ENCODE measurements around the gene CARS1.

CARS1 gene

GRCh38 chr11:2994336-2994730 lies 62.9 kb downstream of the CARS1 start:
- no peak for DNase-seq (ENCODE audit: low read depth in 1 of 2, low spot score in 1 of 2)
- Histone ChIP-seq H3K27me3 (ENCODE audit: insufficient read depth, poor library complexity, severe bottlenecking) (no peaks in the 10 kb centered on the region), H3K27ac (replicated peaks) (no peak overlapping the region), H3K4me3 (replicated peaks; ENCODE audit: insufficient read depth, low read length) (no peak overlapping the region)
- no peak for TF ChIP-seq POLR2AphosphoS5 (IDR thresholded peaks at IDR 0.05; ENCODE audit: low read depth)
- no peak for TF ChIP-seq GABPA (IDR thresholded peaks at IDR 0.05; ENCODE audit: low read depth)

- H3K4me3 ChIP-seq (replicated peaks; ENCODE audit: insufficient read depth, low read length), result peak overlapping the region; percentile 81
- H3K27me3 ChIP-seq (ENCODE audit: insufficient read depth, poor library complexity, severe bottlenecking), result no peaks in the 10 kb centered on the region
- peak overlapping the region; percentile 85 for H3K27ac ChIP-seq (replicated peaks)
- no peak for DNase-seq (ENCODE audit: low read depth in 1 of 2, low spot score in 1 of 2)
- TF ChIP-seq SPI1 (IDR thresholded peaks at IDR 0.05; ENCODE audit: borderline replicate concordance, low read depth) (no peak), REST (IDR thresholded peaks at IDR 0.05; ENCODE audit: insufficient replicate concordance, low read depth) (no peak), POLR2AphosphoS5 (IDR thresholded peaks at IDR 0.05; ENCODE audit: low read depth) (no peak), GABPA (IDR thresholded peaks at IDR 0.05; ENCODE audit: low read depth) (no peak)
- TF ChIP-seq, protein P1, sequence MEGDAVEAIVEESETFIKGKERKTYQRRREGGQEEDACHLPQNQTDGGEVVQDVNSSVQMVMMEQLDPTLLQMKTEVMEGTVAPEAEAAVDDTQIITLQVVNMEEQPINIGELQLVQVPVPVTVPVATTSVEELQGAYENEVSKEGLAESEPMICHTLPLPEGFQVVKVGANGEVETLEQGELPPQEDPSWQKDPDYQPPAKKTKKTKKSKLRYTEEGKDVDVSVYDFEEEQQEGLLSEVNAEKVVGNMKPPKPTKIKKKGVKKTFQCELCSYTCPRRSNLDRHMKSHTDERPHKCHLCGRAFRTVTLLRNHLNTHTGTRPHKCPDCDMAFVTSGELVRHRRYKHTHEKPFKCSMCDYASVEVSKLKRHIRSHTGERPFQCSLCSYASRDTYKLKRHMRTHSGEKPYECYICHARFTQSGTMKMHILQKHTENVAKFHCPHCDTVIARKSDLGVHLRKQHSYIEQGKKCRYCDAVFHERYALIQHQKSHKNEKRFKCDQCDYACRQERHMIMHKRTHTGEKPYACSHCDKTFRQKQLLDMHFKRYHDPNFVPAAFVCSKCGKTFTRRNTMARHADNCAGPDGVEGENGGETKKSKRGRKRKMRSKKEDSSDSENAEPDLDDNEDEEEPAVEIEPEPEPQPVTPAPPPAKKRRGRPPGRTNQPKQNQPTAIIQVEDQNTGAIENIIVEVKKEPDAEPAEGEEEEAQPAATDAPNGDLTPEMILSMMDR (IDR thresholded peaks at IDR 0.05; ENCODE audit: insufficient read depth, low read length), result no peak
Measured at GRCh38 chr11:2992997-2993325, 64.3 kb downstream of the CARS1 start.

- Histone ChIP-seq H3K4me3 (replicated peaks; ENCODE audit: insufficient read depth, low read length) (peak within 1 kb of the TSS; percentile 81), H3K27ac (replicated peaks) (peak within 1 kb of the TSS; percentile 85), H3K27me3 (ENCODE audit: insufficient read depth, poor library complexity, severe bottlenecking) (no peaks in the 10 kb centered on the region)
- DNase-seq (ENCODE audit: low read depth in 1 of 2, low spot score in 1 of 2), result peak; percentile 97
- TF ChIP-seq GABPA (IDR thresholded peaks at IDR 0.05; ENCODE audit: low read depth) (no peak), SPI1 (IDR thresholded peaks at IDR 0.05; ENCODE audit: borderline replicate concordance, low read depth) (peak; percentile 74; the same call in 1 of the 2 replicates), POLR2AphosphoS5 (IDR thresholded peaks at IDR 0.05; ENCODE audit: low read depth) (peak; percentile 58; the same call in 1 of the 2 replicates), REST (IDR thresholded peaks at IDR 0.05; ENCODE audit: insufficient replicate concordance, low read depth) (no peak)
- TF ChIP-seq, protein P1 (IDR thresholded peaks at IDR 0.05; ENCODE audit: insufficient read depth, low read length), result no peak
Measured at GRCh38 chr11:2992234-2992996, 64.8 kb downstream of the CARS1 start, which contains the start of gene NAP1L4. NAP1L4 (minus strand) TSS chr11:2992329; CDS start chr11:2979220, 13,109 bp downstream.

DNA sequence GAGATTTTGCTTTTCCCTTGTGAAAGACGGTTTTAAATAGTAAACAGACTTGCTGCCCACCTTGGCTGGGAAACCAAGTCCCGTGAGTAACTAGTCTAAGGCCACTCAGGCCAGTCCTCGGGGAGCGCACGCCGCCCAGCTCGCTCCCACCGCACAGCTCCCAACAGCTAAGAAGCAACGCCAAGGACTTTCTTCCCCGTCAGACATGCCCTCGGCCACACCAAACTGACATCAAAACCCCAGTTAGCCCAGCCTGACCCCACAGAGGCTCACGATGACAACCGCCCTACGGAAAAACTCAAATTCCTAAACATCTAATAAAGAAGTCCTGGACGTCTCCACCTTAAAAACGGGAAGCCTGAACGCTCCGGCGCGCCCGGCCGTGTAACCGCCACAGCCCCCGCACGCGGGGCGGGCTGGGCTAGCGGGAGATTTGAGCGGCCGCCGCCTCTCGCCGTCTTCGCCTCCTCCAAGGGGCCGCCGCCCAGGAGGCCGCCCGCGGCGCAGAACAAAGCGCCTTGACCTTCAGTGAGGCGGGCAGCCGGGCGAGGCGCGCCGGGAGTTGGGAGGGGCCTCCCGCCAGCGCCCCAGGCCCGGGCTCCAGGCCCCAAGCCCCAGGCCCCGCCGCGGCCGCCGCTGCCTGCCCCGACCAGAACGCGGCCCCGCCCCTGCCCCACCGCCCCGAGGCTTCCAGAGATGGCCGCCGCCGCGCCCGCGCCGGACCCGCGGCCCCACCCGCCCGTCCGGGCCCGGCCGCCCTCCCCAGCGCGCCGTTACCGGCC lies 65.6 kb downstream of the CARS1 start:
- peak in 1 of 2 experiments; percentile 62 for DNase-seq (ENCODE audit: low read depth in 1 of 2, low spot score in 1 of 2)
- Histone ChIP-seq H3K27ac (replicated peaks) (peak overlapping the region; percentile 85), H3K27me3 (ENCODE audit: insufficient read depth, poor library complexity, severe bottlenecking) (no peaks in the 10 kb centered on the region), H3K4me3 (replicated peaks; ENCODE audit: insufficient read depth, low read length) (peak overlapping the region; percentile 81)
- TF ChIP-seq SPI1 (IDR thresholded peaks at IDR 0.05; ENCODE audit: borderline replicate concordance, low read depth) (peak; percentile 87), GABPA (IDR thresholded peaks at IDR 0.05; ENCODE audit: low read depth) (no peak), POLR2AphosphoS5 (IDR thresholded peaks at IDR 0.05; ENCODE audit: low read depth) (0 out of 2 replicates have a peak, but pooled peaks have one; percentile 35), REST (IDR thresholded peaks at IDR 0.05; ENCODE audit: insufficient replicate concordance, low read depth) (peak; percentile 35)
- TF ChIP-seq, protein P1 (IDR thresholded peaks at IDR 0.05; ENCODE audit: insufficient read depth, low read length), result no peak

Data from HL-60 (cell line).